Neural cell (in vitro differentiated cells): ENCODE results near the gene TBC1D20. TPM values are rescaled to one million over a fixed set of nuclear protein-coding genes. Genes with fewer than 3 reads are reported as not detected.
A peak's percentile ranks its signal among the peaks of the same experiment; 100 is the strongest.

Experiments used
- H2AFZ ChIP-seq: fragments of 200-600, 300-800 bp; sonication (generic), shearing (Covaris generic); 2 replicates; pipeline ENCODE4 v1.6.0; 2014; ENCODE audit warnings: low read depth, mild to moderate bottlenecking, antibody characterized with exemption, low read length, moderate library complexity
- H3F3A ChIP-seq: fragments of 200-600 bp; shearing (Covaris generic); 2 replicates; pipeline ENCODE4 v1.6.1; 2016; ENCODE audit warnings: mild to moderate bottlenecking, moderate library complexity, mixed read lengths, antibody characterized with exemption, low read length; ENCODE audit not compliant: insufficient read depth, poor library complexity, severe bottlenecking
- H3K27ac ChIP-seq: fragments of 200-600, 300-800 bp; sonication (generic), shearing (Covaris generic); 2 replicates; pipeline ENCODE4 v1.5.1; 2014; ENCODE audit warnings: mild to moderate bottlenecking, low read length, moderate library complexity
- H3K27me3 ChIP-seq: fragments of 300-800, 200-600 bp; sonication (generic), shearing (Covaris generic); 2 replicates; pipeline ENCODE4 v1.6.0; 2014; ENCODE audit warnings: mild to moderate bottlenecking, low read depth, low read length, moderate library complexity; ENCODE audit not compliant: insufficient read depth
- H3K36me3 ChIP-seq: fragments of 300-800, 200-600 bp; sonication (generic), shearing (Covaris generic); 2 replicates; pipeline ENCODE4 v1.5.1; 2014; ENCODE audit warnings: mild to moderate bottlenecking, antibody characterized with exemption, low read length, moderate library complexity; ENCODE audit not compliant: insufficient read depth
- H3K4me2 ChIP-seq: fragments of 300-800, 200-600 bp; sonication (generic), shearing (Covaris generic); 2 replicates; pipeline ENCODE4 v1.6.0; 2014; ENCODE audit warnings: mild to moderate bottlenecking, low read length
- H3K4me3 ChIP-seq: fragments of 300-800, 200-600 bp; sonication (generic), shearing (Covaris generic); 2 replicates; pipeline ENCODE4 v1.5.1; 2014; ENCODE audit warnings: mild to moderate bottlenecking, low read length, moderate library complexity
- H3K79me2 ChIP-seq: fragments of 200-600 bp; shearing (Covaris generic); replicated peaks from 2 replicates; pipeline ENCODE4 v1.6.0; 2014; ENCODE audit warnings: mild to moderate bottlenecking, low read length, moderate library complexity; ENCODE audit not compliant: insufficient read depth
- H3K9ac ChIP-seq: fragments of 300-800, 200-600 bp; sonication (generic), shearing (Covaris generic); 2 replicates; pipeline ENCODE4 v1.6.1; 2016; ENCODE audit warnings: mild to moderate bottlenecking, low read length, mixed read lengths
- H3K9me2 ChIP-seq: fragments of 200-600 bp; shearing (Covaris generic); 2 replicates; pipeline ENCODE4 v1.6.1; 2016; ENCODE audit warnings: mild to moderate bottlenecking, low read length, mixed read lengths; ENCODE audit not compliant: insufficient read depth
- H3K9me3 ChIP-seq: fragments of 200-600, 300-800 bp; sonication (generic), shearing (Covaris generic); 2 replicates; pipeline ENCODE4 v1.6.1; 2016; ENCODE audit warnings: mild to moderate bottlenecking, mixed run types, low read length, moderate library complexity, mixed read lengths
- H4K20me1 ChIP-seq: fragments of 200-600 bp; shearing (Covaris generic); 2 replicates; pipeline ENCODE4 v1.6.1; 2016; ENCODE audit warnings: mild to moderate bottlenecking, mixed run types; ENCODE audit not compliant: insufficient read depth
- EP300 ChIP-seq: fragments of 450-650 bp; conservative IDR thresholded peaks from 2 replicates; pipeline ENCODE4 v1.6.1; 2014; ENCODE audit warnings: antibody characterized with exemption, mild to moderate bottlenecking, moderate library complexity; ENCODE audit not compliant: poor library complexity, severe bottlenecking
- EZH2 ChIP-seq: fragments of 200-600, 300-800 bp; shearing (Covaris generic), sonication (generic); IDR thresholded peaks from 2 replicates; pipeline ENCODE4 v1.6.1; 2014; ENCODE audit warnings: antibody characterized with exemption, low read length, borderline replicate concordance, mild to moderate bottlenecking; ENCODE audit not compliant: insufficient read depth, poor library complexity, severe bottlenecking
- MXI1 ChIP-seq: fragments of 450-650 bp; conservative IDR thresholded peaks from 2 replicates; pipeline ENCODE4 v1.6.1; 2014; ENCODE audit warnings: antibody characterized with exemption, mild to moderate bottlenecking; ENCODE audit not compliant: poor library complexity, severe bottlenecking
- POLR2AphosphoS5 ChIP-seq: IDR thresholded peaks from 2 replicates; pipeline ENCODE4 v1.6.1; 2012
- RAD21 ChIP-seq: fragments of 450-650 bp; conservative IDR thresholded peaks from 2 replicates; pipeline ENCODE4 v1.6.1; 2014; ENCODE audit warnings: antibody characterized with exemption, mild to moderate bottlenecking, moderate library complexity
- SMC3 ChIP-seq: fragments of 450-650 bp; conservative IDR thresholded peaks from 2 replicates; pipeline ENCODE4 v1.6.1; 2014; ENCODE audit warnings: antibody characterized with exemption, mild to moderate bottlenecking, moderate library complexity; ENCODE audit not compliant: poor library complexity
- TAF1 ChIP-seq: IDR thresholded peaks from 2 replicates; pipeline ENCODE4 v1.6.1; 2012; ENCODE audit warnings: low read depth
- polyA plus RNA-seq: library from polyadenylated mRNA; depleted of rRNA; stranded (reverse); fragments of >200 nt; gene quantifications from 2 replicates; pipeline ENCODE4 v1.2.3, GENCODE V29; 2014
- TF ChIP-seq, protein P1 (sequence below): fragments of 450-650 bp; IDR thresholded peaks from 2 replicates; pipeline ENCODE4 v1.5.1; 2014; ENCODE audit warnings: antibody characterized with exemption, mild to moderate bottlenecking, moderate library complexity; ENCODE audit not compliant: poor library complexity, severe bottlenecking
- TF ChIP-seq, protein P2 (sequence below): IDR thresholded peaks from 2 replicates; pipeline ENCODE4 v1.6.1; 2012; ENCODE audit warnings: borderline replicate concordance

Gene TBC1D20
- polyA plus RNA-seq, 1 donor from 2014 or later: 25.1 TPM

DNA sequence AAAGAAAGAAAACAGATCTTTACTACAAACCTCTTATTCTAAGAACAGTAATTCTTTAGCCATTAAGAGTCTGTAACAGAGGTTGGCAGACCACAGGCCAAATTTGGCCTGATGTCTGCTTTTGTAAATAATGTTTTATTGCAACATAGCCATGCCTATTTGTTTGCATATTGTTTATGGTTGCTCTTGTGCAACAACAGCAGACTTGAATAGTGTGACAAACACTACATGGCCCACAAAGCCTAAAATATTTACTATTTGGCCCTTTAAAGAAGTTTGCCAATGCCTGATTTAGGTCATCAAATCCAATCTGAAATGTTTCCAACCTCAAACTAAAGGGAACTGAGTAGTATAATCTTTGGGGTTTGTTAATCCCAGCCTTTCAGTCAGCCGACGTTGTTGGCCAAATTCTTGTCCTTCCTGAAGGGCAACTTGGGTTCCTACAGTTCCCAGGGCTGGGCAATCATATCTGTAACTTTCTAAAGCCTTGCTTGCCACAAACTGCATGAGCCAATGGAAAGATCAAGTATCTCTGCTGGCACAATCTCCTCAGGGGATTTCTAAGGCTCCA is 33.9 kb upstream of the TBC1D20 start:
- Histone ChIP-seq H3K9me2 (no peaks in the 10 kb centered on the region), H3F3A (no peaks in the 10 kb centered on the region), H3K4me3 (no peak overlapping the region), H2AFZ (no peak overlapping the region), H4K20me1 (no peaks in the 10 kb centered on the region), H3K4me2 (no peak overlapping the region), H3K9me3 (no peaks in the 10 kb centered on the region), H3K36me3 (no peaks in the 10 kb centered on the region), H3K79me2 (no peaks in the 10 kb centered on the region), H3K27ac (peak overlapping the region; percentile 63), H3K9ac (no peak overlapping the region), H3K27me3 (no peaks in the 10 kb centered on the region)
- no peak for TF ChIP-seq EP300
- TF ChIP-seq, protein P1, sequence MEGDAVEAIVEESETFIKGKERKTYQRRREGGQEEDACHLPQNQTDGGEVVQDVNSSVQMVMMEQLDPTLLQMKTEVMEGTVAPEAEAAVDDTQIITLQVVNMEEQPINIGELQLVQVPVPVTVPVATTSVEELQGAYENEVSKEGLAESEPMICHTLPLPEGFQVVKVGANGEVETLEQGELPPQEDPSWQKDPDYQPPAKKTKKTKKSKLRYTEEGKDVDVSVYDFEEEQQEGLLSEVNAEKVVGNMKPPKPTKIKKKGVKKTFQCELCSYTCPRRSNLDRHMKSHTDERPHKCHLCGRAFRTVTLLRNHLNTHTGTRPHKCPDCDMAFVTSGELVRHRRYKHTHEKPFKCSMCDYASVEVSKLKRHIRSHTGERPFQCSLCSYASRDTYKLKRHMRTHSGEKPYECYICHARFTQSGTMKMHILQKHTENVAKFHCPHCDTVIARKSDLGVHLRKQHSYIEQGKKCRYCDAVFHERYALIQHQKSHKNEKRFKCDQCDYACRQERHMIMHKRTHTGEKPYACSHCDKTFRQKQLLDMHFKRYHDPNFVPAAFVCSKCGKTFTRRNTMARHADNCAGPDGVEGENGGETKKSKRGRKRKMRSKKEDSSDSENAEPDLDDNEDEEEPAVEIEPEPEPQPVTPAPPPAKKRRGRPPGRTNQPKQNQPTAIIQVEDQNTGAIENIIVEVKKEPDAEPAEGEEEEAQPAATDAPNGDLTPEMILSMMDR: no peak

DNA sequence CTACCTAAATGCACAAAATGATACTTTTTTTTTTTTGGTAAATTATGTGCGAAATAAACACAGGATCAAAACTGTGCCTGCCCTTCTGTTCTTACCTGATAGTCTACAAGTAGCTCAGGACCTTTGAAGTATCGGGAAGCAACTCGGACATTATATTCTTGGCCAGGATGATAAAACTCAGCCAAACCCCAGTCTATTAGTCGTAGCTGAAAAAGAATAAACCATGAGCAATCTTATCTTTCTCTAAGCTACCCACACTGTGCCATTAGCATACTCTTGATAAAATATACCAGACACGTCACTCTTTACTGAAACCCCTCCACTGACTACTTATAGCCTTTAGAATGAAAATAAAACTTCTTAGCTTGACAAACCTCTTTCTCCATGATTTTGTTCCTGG is 29.8 kb upstream of the TBC1D20 start:
- Histone ChIP-seq H3K9me3 (no peaks in the 10 kb centered on the region), H4K20me1 (no peaks in the 10 kb centered on the region), H3F3A (no peaks in the 10 kb centered on the region), H3K9me2 (no peaks in the 10 kb centered on the region), H3K36me3 (peaks cover under 1% of the 10 kb centered on the region), H2AFZ (no peak overlapping the region), H3K4me2 (no peak overlapping the region), H3K4me3 (no peak overlapping the region), H3K27ac (no peak overlapping the region), H3K27me3 (no peaks in the 10 kb centered on the region), H3K79me2 (no peaks in the 10 kb centered on the region), H3K9ac (no peak overlapping the region)
- TF ChIP-seq, protein P2, sequence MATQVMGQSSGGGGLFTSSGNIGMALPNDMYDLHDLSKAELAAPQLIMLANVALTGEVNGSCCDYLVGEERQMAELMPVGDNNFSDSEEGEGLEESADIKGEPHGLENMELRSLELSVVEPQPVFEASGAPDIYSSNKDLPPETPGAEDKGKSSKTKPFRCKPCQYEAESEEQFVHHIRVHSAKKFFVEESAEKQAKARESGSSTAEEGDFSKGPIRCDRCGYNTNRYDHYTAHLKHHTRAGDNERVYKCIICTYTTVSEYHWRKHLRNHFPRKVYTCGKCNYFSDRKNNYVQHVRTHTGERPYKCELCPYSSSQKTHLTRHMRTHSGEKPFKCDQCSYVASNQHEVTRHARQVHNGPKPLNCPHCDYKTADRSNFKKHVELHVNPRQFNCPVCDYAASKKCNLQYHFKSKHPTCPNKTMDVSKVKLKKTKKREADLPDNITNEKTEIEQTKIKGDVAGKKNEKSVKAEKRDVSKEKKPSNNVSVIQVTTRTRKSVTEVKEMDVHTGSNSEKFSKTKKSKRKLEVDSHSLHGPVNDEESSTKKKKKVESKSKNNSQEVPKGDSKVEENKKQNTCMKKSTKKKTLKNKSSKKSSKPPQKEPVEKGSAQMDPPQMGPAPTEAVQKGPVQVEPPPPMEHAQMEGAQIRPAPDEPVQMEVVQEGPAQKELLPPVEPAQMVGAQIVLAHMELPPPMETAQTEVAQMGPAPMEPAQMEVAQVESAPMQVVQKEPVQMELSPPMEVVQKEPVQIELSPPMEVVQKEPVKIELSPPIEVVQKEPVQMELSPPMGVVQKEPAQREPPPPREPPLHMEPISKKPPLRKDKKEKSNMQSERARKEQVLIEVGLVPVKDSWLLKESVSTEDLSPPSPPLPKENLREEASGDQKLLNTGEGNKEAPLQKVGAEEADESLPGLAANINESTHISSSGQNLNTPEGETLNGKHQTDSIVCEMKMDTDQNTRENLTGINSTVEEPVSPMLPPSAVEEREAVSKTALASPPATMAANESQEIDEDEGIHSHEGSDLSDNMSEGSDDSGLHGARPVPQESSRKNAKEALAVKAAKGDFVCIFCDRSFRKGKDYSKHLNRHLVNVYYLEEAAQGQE: no peak
- TF ChIP-seq EP300 (no peak), SMC3 (no peak), RAD21 (no peak), POLR2AphosphoS5 (no peak), MXI1 (no peak), TAF1 (no peak), EZH2 (no peak)
- TF ChIP-seq, protein P1: no peak
